Stimulated activated CD4-positive, alpha-beta T cell treated with anti-CD3 and anti-CD28 coated beads, Interleukin-2, amount 100 ng/mL, for 24 hours (primary cell): ENCODE data around the gene CDC45.
A peak's percentile ranks its signal among the peaks of the same experiment; 100 is the strongest.

Experiments used
- DNase-seq, 2 donors: peaks; one replicate each; pipeline ENCODE4 v3.0.0-alpha.2; 2020

Gene CDC45

DNA sequence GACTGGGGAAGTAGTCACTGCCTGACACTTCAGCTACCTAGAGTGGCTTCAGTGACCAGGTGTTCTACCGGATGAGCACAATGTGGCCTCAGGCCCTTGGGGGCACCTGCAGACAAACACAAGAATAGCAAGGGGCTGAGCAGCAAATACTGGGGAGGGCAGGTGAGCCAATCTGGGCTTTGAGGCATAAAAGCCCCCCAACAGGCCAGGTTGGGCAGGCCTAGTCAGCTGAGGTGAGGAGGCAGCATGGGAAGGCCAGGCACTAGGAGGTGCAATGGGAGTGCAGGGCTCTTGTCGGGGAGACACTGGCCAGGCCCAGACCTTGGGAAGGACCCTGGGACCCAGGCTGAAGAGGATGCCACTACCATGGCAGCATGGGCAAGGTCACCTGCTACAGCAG, 9.7 kb upstream of the CDC45 start:
- no peak for DNase-seq

DNA sequence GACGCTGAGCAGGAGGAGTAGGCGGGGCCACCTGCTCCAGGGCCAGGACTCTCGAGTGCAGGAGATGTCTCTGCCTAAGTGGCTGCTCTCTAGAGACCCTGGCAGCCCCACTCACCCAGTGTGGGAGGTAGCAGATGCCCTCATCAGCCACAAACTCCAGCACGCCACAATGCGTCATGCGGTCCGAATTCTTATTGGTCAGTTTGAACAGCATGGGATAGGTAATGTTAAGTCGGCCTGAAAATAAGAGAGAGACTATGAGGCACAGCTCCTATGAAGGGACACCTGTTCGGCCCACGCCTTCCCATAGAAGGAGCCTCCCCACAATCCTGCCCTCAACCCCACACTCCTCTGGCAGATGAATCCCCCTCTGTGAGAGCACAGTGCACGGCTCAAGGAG, 8.1 kb upstream of the CDC45 start:
- no peak for DNase-seq

DNA sequence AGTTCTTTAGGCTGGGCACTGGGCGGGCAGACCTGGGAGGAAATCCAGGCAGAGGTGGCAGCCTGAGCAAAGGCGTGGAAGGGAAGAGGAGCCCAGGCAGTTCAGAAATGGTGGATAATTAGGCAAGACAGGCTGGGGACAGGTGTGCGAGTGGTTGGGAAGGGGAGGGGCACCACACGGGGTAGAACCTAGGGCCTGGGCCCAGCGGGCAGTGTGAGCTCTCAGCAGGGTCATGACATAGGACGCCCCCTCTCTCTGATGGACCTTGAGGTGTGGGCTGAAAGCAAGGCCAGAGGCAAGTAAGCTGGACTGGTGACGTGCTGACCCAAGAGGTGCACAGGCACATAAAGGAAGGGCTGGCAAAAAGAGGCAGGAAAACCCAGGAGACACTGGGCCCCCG, 7.5 kb upstream of the CDC45 start:
- no peak for DNase-seq

DNA sequence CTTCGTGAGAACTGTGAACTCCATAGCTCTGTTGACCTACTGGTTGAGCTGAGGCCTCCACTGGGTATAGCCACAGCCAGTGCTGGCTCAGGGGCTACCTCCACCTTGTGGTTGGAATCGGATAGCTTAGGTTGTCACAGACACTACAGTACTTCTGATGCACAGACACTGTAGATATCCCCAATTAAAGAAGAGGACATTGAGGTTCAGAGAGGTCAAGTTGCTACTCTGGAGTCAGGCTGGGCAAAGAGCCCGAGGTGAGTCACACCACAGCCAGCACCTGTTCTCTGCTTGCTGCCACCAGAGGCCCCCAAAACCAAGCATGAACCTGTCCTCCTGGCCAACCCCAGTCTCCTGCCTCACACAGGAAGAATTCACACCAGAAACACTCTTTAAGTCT, 6.1 kb upstream of the CDC45 start:
- DNase-seq: no peak

DNA sequence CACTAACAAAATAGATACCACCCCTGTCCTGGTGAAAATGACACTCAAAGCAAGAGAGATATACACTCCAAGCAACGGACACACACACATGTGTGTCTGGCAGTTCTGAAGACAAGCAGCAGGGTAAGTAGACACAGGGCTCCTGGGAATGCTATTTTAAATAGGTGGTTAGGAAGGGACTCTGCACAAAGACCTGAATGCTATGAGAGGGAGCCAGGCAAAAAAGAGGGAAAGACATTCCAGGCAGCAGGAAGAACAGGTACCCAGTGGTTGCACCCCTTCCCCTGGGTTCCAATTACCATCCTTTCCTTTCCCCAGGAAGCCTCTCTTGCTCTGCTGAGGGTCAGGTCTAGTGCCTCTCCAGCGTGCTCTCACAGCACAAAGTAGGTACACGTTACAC, 3.7 kb upstream of the CDC45 start:
- DNase-seq: no peak

DNA sequence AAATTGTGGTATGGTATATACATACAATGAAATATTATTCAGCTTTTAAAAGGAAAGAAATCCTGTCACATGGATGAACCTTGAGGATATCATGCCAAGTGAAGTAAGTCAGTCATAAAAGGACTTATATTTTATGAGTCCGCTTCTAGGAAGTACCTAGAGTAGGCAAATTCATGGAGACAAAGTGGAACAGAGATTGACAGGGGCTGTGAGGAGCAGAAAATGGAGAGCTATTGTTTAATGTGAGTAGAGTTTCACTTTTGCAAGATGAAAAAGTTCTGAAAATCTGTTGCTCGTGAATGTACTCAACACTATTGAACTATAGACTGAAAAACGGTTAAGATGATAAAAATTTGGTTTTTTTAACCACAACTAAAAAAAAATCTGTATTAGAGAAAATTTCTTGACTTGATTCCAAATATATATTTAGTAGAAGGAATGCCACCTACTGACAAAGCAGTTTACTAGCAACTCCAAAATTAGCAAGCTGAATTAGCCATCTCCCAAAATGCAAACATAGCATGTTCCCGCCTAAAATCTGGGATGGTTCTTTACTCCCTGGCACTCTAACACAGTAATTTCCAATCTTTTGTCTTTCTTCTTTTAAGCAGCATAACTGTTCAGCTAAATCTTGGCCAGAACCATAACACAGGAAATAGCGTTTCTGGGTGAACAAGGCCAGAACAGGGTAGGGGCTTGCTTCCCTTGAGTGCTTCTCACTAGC, 2.2 kb upstream of the CDC45 start:
- DNase-seq: no peak

DNA sequence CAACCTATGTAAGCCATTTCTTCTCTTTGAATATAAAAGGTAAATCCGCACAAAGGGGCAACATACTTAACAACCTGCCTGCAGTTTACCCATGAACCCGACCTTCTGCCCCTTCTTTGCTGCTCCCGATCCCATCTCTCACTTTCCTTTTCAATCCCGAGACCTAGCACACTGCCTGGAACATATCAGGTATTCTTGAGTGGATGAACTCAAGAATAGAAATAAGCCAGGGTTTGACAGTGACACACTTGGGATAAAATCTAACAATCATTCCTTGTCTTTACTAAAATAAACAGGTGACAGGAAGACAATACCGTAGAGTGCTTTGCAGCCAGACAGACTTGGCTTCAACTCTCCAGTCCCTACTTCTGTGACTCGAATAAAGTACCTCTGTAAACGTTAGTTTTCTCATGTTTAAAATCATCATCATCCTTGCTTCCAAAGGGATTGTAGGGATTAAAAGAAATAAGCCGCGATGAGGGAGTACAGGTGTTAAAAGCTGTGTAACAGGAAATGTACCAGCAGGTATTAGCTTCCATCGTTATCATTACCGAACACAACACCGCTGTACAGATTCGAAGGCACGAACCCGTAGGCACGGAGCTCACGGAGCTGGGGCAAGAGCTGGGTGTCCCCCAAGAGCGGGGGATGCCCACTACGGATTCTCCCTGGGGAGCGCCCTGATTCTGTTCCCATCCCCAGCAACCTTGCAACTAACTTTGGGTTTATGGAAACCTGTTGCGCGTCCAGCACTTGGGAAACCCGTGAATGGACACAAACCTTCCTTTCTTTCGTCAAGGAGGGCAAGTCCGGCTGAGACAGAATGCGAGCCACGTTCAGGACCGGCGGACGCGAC, 1.4 kb upstream of the CDC45 start:
- DNase-seq: peak; percentile 16 to 28

DNA sequence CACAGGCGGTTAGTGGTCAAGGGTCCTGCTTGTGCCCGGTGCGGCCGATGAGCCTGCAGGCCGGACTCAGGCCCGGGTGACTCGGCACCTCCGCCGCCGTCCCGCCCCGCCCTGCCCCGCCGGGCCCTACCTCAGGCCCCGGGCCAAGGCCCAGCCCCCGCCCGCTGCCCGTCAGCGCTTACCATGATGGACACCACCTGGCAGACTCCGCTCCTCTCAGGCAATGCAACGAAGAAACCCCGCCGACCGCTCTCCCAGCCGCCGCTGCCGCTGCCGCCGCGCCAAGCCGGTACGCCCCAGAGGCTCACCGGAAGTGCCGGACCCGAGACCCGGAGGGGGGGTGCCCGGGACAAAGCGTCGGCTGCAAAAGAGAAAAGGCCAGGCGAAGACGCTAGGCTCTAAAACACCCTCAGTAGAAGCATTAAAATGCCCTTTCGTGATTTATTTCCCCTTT, 792 bp upstream of the CDC45 start, which contains the start of gene UFD1:
Gene UFD1, minus strand, starts transcription at position 293 of the 454 bp plus-strand sequence. Its CDS starts 108 bp downstream, at position 185.
- peak; percentile 79 to 82 for DNase-seq

DNA sequence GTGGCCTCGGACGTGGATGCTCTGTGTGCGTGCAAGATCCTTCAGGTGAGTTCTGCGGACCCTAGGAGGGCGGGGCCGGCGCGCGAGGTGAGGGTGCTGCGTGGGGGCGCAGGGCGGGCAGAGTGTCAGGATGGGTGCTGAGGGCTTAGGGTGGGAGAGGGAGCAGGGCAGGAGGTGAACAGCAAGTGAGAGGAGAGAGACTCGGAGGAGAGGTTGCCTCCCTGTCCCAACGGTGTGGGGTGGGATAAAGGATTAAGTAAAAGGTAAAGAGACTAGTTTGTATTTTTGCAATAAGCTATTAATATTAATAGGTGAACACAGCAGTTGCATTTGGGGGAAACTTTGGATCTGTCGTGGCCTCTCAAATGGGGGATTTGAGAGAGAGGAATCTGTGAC, 451 bp downstream of the CDC45 start:
- DNase-seq: peak in 1 of 2 donors; percentile 33

DNA sequence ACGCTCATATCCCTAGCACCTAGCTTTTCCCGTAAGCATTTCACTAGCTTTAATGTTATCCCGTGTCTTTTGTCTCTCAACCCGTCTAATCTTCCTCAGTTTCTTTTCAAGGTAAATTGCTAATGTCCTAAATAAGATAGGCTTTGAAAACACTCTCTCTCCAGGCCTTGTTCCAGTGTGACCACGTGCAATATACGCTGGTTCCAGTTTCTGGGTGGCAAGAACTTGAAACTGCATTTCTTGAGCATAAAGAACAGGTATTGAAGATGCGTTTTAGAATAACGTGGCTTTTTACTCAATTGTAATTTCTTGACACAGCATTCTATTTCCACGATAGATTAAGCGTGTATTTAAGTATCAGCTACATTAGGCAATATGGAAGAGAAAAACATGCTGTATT, 1.1 kb downstream of the CDC45 start:
- DNase-seq: no peak

DNA sequence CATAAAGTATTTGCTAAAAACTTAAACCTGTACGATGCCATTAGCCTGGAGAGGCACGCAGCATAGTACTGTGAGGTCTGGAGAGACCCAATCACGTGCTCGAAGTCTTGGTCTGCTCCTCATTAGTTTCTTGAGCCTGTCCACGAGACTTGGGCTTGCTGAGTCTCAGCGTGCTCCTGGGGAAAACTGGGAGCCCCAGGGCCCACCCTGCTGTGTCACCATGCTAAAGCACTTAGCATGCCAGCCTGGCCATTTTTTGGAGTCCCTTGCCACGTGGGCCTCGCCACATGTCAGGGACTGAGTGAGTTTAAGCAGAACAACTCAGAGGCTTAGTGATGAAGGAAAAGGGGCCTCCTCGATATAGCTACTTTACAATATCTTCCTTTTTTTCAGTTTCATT, 2.6 kb downstream of the CDC45 start:
- no peak for DNase-seq

DNA sequence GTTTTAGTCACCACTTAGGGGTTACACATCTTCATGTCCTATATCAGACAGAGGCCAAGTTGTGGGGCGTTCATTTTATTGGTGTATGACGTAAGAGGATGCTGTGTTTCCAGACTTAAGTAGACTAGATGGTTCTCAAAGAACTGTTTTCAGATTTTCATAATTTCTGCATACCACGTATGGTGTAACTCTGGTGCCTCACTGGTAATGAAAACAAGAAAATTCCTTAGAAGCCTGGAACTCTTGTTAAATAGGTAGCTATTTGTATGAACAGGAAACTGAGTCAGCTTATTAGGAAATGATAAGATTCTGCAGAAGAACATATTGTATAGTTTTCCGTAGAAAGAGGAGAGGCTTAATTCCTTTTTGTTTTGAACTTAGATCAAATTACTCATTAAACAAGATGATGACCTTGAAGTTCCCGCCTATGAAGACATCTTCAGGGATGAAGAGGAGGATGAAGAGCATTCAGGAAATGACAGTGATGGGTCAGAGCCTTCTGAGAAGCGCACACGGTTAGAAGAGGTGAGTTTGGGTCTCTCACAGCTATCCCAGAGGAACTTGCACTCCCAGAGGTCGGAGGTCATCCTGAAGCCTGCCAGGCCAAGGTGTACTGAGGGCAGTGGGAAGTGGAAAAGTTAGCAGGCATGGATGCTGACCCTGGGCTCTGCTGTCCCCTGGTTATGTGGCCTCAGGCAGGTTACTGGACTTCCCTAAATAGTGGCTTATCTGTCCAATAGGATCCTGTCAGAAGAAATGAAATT, 3.9 kb downstream of the CDC45 start:
- DNase-seq: no peak

DNA sequence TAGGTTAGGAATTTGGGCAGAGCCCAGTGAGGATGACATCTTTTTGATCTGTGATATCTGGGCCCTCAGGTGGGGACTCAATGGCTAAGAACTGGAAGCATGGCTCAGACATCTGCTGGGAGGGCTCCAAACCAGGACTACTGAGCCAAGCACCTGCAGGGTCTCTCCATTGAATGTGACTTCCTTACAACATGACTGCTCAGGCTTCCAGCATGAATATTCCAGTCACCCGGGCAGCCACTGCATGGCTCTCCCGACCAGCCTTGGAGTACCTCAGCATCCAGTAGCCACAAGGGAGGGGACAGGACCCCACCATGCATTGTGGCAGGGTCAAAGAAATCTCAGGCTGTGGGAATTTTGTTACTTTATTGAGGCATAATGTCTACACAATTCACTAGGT, 8.6 kb downstream of the CDC45 start:
- no peak for DNase-seq

DNA sequence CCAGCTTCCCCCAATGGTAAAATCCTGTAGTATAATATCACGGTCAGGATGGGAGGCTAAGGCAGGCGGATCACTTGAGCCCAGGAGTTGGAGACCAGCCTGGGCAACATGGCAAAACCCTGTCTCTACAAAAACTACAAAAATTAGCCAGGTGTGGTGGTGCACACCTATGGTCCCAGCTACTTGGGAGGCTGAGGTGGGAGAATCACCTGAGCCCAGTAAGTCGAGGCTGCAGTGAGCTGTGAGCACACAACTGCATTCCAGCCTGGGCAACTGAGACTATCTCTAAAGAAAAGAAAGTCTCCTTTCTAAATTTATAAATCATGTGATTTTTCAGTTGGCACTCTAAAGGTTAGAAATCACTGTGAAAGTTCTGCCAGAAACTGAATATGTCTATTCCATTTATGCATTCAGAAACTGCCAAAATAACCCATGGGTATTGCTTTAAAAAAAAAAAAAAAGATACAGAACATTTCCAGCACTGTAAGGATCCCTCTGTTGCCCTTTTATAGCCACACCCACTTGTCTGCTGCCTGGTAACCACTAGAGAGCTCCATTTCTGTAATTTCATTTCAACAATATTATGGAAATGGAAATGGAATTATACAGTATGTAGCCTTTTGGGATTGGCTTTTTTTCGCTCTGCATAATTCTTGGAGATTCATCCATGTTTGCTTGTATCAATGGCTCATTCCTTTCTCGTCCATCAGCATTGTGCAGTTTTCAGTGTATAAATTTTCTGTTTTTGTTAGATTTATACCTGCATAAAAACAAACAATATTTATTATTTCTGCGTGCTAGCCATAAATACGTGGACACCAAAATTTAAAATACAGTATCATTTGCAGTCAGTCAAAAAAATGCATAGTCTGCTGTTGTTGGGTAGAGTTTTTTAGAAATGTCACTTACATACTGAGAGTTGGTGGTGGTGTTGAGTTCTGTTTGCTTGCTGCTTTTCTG, 9.4 kb downstream of the CDC45 start:
- DNase-seq: no peak

DNA sequence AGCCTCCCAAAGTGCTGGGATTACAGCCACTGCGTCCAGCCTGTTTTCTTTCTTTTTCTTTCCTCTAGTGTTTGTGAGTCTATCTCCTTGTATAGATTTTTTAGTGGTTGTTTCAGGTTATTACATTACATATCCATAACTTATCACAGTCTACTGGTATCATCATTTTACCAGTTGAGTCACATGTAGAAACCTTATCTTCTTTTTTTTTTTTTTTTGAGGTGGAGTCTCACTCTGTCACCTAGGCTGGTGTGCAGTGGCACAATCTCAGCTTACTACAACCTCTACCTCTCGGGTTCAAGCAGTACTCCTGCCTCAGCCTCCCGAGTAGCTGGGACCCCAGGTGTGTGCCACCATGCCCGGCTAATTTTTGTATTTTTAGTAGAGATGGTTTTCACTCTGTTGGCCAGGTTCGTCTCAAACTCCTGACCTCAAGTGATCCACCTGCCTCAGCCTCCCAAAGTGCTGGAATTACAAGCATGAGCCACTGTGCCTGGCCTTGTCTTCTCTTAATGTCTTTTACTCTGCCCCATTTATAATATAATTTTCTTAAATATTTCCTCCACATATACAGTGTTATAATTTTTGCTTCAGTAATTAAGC, 11.0 kb downstream of the CDC45 start:
- no peak for DNase-seq

DNA sequence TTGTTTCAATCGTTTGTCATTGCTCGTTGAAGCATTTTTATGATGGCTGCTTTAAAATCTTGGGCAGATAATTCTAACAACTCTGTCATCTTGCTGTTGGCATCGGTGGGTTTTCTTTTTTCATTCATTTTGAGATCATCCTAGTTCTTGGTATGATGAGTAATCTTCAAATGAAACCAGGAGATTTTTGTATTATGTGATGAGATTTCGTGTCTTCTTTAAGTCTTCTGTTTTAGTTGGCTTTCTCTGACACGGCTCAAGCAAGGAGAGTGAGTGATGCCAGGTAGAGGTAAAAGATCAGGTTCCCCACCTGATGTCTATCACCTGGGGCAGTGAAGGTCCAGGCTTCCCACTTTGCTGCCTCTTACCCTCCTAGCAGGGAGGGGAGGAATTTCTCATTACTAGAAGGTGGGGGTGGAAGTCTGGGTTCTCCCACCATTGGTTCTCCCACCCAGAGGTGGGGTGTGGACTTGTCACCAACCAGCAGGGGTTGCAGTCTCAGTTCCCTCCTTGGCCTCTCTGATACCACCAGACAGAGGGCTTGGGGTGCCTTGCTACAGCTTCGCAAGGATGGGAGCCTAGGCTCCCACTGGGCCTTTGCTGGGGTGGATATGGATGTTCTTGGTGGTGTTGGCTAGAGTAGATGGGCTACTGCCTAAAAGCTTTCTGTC, 12.9 kb downstream of the CDC45 start:
- DNase-seq: no peak

DNA sequence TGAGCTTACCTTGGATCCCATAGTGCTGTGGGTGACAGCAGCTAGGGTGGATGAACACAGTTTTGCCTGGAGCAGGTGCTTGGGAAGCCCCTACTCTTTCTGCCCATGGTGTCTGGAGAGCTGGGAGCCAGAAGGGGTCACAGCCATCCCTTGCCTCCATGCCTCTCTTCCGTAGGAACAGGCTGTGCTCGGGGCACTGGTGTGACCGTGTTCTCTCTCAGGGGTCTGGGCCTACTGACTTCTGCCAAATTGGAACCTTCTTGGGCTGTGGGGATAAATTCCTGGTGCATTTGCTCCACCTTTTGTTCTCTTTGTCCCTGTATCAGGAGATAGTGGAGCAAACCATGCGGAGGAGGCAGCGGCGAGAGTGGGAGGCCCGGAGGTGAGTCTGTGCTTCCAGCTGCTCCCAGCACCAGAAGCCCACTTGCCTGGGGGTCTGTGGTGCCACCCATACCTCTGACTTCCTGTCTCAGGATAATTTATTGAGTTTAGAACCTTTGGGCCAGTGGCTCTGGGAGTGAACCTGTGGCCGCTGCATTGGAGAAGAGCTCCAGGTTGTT, 14.4 kb downstream of the CDC45 start:
- DNase-seq: no peak

DNA sequence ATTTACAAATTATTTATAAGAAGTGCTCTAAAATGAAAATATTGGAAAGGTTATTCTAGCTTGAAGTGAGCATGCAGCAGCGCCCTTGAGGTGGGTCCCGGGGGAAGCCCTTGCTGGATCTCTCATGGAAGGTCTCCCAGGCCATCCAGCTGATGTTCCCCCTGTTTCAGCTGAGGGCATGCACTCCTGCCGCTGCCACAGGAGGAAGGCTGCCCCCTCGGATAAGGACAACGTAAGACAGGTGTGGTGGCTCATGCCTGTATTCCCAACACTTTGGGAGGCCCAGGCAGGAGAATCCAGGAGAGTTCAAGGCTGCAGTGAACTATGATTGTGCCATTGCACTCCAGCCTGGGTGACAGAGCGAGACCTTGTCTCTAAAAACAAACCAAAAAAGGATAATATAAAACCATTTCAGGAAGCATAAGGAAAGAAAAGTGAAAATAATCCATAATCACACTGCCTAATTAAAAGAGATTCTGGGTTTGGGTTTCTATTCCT, 15.0 kb downstream of the CDC45 start:
- no peak for DNase-seq

DNA sequence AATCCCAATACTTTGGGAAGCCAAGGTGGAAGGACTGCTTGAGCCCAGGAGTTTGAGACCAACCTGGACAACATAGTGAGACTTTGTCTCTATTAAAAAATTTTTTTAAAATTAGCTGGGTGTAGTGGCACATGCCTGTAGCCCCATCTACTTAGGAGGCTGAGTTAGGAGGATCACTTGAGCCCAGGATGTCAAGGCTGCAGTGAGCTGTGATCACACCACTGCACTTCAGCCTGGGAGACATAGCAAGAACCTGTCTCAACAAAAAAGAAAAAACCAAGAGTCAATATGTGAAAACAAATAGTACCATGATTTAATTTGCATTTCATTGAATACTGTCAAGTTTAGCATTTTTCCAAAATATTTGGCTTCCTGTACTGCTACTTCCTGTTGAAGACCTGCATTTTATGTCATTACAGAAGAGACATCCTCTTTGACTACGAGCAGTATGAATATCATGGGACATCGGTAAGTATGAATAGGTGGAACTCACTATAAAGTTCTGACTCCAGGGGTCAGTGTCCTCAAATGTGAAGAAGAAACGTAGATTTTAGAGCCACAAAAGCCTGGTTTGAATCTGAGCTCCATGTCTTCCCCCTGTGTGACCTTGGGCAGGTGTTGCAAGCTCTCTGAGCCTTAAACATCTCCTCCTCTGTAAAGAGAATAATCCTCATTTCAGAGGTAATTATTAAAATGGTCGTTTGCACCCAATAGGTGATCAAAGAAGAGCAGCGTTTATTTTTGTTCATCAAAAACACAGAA, 16.0 kb downstream of the CDC45 start:
- DNase-seq: no peak

DNA sequence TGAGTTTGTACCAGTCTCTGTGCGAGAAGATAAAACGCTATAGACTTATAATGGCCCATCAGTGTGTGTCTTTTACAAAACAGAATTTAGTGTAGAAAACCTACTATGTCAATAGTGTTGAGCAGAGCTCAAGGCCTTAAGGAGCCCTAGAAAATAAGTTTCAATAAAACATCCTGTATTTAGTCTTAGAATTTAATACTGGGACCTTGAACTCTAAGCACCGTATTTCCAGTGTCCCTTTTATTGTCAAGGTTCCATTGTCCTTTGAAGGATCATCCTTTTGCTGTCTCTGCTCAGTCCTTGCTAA, 16.6 kb downstream of the CDC45 start:
- no peak for DNase-seq
